ENCODE data around the gene KCNJ6. TPM values are rescaled to one million over a fixed set of nuclear protein-coding genes. Genes with fewer than 3 reads are reported as not detected.

Gene KCNJ6
- total RNA-seq, 1 donor from 2014 or later, result 0.64 TPM

GRCh38 chr21:37751268-37751975 lies 164.8 kb downstream of the KCNJ6 start:
- no peak for DNase-seq (ENCODE audit: low spot score in 2 of 2)
- no peak overlapping the region for H3K4me3 ChIP-seq
- no peaks in the 10 kb centered on the region for H3K4me1 ChIP-seq
- no peaks in the 10 kb centered on the region for H3K36me3 ChIP-seq
- H3K27me3 ChIP-seq, result no peaks in the 10 kb centered on the region
- TF ChIP-seq, protein P1, sequence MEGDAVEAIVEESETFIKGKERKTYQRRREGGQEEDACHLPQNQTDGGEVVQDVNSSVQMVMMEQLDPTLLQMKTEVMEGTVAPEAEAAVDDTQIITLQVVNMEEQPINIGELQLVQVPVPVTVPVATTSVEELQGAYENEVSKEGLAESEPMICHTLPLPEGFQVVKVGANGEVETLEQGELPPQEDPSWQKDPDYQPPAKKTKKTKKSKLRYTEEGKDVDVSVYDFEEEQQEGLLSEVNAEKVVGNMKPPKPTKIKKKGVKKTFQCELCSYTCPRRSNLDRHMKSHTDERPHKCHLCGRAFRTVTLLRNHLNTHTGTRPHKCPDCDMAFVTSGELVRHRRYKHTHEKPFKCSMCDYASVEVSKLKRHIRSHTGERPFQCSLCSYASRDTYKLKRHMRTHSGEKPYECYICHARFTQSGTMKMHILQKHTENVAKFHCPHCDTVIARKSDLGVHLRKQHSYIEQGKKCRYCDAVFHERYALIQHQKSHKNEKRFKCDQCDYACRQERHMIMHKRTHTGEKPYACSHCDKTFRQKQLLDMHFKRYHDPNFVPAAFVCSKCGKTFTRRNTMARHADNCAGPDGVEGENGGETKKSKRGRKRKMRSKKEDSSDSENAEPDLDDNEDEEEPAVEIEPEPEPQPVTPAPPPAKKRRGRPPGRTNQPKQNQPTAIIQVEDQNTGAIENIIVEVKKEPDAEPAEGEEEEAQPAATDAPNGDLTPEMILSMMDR (IDR thresholded peaks at IDR 0.05), result no peak
- no peaks in the 10 kb centered on the region for H3K9me3 ChIP-seq
- intact Hi-C loops (cut with DNase I), result no loop called here
- no peak overlapping the region for H3K27ac ChIP-seq

DNA sequence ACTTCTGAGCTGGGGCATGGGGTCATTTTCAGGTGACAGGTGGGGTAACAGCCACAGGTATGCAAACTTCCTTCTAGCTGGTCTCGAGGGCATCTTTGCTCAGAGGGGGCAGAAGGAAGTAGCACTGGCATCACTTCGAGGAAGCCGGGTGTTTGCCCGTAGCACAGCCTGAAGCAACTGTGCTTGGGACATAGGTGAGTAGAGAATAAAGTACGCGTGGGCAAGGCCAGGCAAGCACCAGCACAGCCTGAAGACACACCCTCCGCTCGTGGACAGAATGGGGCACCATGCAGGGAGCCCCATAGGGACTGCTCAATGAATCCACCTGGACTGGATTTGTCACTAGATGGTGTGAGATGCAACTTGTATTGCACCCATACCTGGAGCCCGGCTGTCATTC lies 167.1 kb downstream of the KCNJ6 start:
- no peaks in the 10 kb centered on the region for H3K9me3 ChIP-seq
- H3K36me3 ChIP-seq, result no peaks in the 10 kb centered on the region
- no peak overlapping the region for H3K27ac ChIP-seq
- H3K4me1 ChIP-seq, result no peaks in the 10 kb centered on the region
- intact Hi-C loops (cut with DNase I), result no loop called here
- TF ChIP-seq, protein P1 (IDR thresholded peaks at IDR 0.05), result no peak
- H3K4me3 ChIP-seq, result no peak overlapping the region
- no peak for DNase-seq (ENCODE audit: low spot score in 2 of 2)
- no peaks in the 10 kb centered on the region for H3K27me3 ChIP-seq

DNA sequence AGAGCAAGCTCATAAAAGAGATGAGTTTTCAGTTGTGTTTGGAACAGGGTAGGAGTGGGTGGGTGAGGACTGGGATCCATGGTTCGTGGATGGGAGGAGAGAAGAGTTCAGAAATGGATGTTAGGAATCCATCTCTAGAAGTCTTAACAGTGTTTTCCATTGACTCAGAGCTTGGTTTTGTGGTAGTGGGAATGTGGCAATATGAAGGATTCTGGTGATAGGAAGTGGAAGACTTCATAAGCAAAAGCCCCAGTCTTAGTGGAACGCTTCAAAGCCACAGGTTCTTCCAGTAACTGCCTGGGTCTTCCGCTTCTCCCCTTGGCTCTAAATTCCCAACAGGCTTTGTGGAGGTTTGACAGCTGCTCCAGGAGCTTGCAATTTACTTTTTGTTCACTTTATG lies 167.9 kb downstream of the KCNJ6 start:
- no peak for DNase-seq (ENCODE audit: low spot score in 2 of 2)
- TF ChIP-seq, protein P1 (IDR thresholded peaks at IDR 0.05), result no peak
- Histone ChIP-seq H3K9me3 (no peaks in the 10 kb centered on the region), H3K36me3 (no peaks in the 10 kb centered on the region), H3K4me3 (no peak overlapping the region), H3K27ac (no peak overlapping the region), H3K27me3 (no peaks in the 10 kb centered on the region), H3K4me1 (no peaks in the 10 kb centered on the region)
- intact Hi-C loops (cut with DNase I), result no loop called here

DNA sequence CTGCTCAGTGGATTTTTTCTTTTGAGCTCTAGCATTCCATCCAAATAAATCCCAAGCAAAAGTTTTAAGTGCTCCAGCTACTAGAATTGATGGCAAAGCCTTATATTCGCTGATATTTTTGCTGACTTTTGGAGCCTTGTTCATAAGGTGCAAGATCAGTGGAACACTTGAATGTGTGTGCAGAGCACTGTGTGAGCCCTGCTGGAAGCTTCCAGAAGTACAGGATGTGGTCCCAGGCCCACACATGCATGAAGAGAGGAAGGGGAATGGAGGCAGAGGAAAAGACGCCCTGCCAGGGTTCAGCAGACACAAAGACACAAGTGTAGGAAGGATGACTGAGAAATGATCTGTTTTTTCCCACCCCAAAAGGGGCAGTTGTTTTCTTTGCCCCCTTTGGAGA lies 169.4 kb downstream of the KCNJ6 start:
- DNase-seq (ENCODE audit: low spot score in 2 of 2), result no peak
- no peaks in the 10 kb centered on the region for H3K4me1 ChIP-seq
- intact Hi-C loops (cut with DNase I), result no loop called here
- no peak overlapping the region for H3K4me3 ChIP-seq
- no peak overlapping the region for H3K27ac ChIP-seq
- H3K36me3 ChIP-seq, result no peaks in the 10 kb centered on the region
- H3K9me3 ChIP-seq, result no peaks in the 10 kb centered on the region
- TF ChIP-seq, protein P1 (IDR thresholded peaks at IDR 0.05), result no peak
- no peaks in the 10 kb centered on the region for H3K27me3 ChIP-seq

GRCh38 chr21:37744551-37744950 lies 171.7 kb downstream of the KCNJ6 start:
- DNase-seq (ENCODE audit: low spot score in 2 of 2), result no peak
- intact Hi-C loops (cut with DNase I), result no loop called here
- no peaks in the 10 kb centered on the region for H3K4me1 ChIP-seq
- H3K27me3 ChIP-seq, result no peaks in the 10 kb centered on the region
- no peaks in the 10 kb centered on the region for H3K36me3 ChIP-seq
- no peaks in the 10 kb centered on the region for H3K9me3 ChIP-seq
- TF ChIP-seq, protein P1 (IDR thresholded peaks at IDR 0.05), result no peak
- no peak overlapping the region for H3K27ac ChIP-seq
- H3K4me3 ChIP-seq, result no peak overlapping the region

DNA sequence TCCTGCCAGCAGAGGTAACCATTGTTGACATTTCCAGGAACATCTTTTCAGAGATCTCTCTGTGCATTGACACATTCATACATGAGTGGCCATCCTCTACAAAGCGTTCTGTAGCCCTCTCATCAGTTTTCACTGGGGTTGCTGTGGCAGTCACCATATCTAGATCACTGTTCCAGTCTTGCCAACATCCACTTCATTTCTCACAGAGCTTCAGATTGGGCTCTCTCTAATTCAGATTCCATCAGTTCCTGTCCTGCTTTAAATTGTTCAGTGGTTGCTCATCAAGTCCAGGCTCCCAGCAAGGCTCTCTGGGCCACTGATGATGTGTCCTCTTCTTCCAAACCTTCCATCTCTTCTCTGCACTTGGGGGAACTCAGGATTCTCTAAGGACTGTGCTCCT lies 173.7 kb downstream of the KCNJ6 start:
- no peak overlapping the region for H3K27ac ChIP-seq
- TF ChIP-seq, protein P1 (IDR thresholded peaks at IDR 0.05), result no peak
- no peak overlapping the region for H3K4me3 ChIP-seq
- no peaks in the 10 kb centered on the region for H3K9me3 ChIP-seq
- intact Hi-C loops (cut with DNase I), result no loop called here
- no peaks in the 10 kb centered on the region for H3K36me3 ChIP-seq
- H3K27me3 ChIP-seq, result no peaks in the 10 kb centered on the region
- peaks cover 8 to 12% of the 10 kb centered on the region in 2 donors for H3K4me1 ChIP-seq
- DNase-seq (ENCODE audit: low spot score in 2 of 2), result no peak

Data from ascending aorta (tissue), 2 donors.